GM18873 (cell line): Measurements from ENCODE around the gene TOMM22.

Experiments
- ATAC-seq: cut with Tn5 transposase; IDR thresholded peaks from one replicate; pipeline ENCODE4 v1.9.1; 2021; ENCODE audit warnings: mild to moderate bottlenecking, moderate library complexity, moderate number of reproducible peaks; ENCODE audit not compliant: unreplicated experiment, low FRiP score

The TOMM22 gene

DNA sequence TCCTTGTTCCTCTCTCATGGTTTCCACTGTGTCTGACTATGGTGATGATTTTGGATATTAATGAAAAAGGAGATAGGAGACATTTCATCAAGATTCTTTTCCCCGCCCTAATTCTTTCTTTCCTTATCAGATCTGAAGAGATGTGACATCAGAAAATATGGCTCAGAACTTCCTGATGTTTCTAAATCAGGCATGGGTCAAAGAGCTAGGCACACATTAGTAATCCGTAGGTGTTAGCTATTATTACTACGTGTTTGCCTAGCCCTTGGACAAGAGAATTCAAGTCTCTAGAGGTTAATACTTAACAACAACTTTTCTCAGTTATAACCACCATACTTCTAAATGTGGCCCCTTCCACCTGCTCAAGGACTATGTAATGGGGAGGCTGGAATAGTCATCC lies 13.2 kb downstream of the TOMM22 start:
- ATAC-seq: no peak

DNA sequence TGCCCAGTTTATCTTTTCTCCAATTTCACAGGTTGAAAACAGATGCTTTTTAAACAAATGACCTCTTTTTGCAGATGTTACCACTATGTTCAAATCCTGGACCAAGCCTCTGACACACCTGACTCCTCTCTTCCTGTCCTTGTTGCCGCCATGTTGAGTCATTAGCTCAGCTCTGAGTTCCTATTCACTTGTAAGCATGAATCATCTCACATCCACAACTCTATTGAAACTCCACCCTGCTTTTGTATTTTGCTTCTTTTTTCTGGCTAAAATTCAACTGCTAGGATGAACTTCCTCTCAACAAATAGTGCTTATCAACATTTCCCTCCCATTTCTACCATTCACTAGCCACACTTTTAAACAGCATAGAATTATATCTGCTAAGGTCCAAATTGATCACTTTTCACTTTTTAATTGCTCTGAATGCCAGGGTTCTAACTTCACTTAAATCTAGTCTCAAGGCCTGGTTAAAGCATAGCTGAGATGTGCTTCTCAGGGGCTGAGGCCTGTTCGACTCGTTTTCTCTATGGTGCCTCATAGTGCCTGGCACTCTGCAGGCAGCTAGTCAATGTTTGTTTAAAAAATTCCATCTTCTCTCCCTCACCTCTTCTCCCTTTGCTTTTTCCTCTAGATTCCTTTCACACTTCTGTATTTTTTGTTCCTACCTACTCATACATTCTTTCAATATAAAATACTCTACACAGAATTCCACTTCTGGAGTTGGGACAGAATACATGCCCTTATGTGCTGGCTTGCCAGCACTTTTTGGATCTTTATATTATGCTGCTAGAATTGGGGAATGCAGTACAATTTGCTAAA lies 15.1 kb downstream of the TOMM22 start:
- no peak for ATAC-seq

DNA sequence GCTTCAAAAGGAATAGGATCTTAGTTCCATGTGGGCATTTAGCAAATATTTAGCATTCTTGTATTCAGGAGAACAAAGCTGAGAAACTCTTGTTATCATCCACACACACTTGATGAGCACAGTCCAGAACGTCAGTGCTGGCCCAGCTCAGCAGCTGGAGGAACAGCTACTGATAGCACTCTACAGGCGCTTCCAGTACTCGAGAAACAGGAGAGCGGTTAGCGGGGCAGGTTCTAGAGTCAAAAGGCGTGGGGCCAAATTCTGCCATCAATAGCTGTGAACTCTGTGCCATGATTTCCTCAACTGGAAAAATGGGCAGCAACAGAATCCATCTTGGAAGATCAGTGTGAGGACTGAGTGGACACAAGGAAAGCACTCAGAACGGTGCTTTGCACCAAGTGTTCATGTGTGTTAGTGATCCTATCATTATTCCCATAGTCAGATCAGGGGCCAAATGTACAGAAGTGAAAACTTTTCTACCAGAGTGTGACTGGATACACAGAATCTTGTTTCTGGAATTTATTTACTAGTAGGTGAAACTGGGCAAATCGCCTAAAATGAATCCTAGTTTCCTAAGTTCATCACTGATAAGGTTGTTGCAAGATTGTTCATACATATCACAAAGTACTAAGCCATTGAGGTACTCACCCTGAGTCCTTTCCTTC lies 15.8 kb downstream of the TOMM22 start:
- no peak for ATAC-seq

DNA sequence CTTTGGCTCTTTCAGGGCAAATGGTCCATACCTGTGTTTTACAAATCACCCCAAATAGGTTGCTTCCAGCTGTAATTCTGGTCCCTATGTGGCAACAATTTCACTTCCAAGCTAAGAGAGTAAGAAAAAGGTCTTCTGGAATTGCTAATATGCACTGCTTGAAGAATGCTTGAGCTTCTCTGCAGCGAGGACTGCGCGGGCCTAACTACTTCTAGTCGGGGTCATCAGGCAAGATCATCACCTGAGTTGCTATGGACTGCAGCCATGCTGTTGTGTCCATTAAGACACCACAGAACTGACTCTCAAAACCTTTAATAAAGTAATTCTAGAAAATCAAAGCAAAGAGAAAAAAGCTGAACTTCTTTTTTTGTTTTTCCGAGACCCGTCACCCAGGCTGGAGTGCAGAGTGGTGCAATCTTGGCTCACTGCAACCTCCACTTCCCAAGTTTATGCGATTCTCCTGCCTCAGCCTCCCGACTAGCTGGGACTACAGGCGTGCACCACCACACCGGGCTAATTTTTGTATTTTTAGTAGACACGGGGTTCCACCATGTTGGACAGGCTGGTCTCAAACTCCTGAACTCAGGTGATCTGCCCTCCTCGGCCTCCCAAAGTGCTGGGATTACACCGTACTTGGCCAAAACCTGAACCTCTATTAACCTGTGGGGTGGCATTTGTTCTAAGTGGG lies 16.8 kb downstream of the TOMM22 start:
- no peak for ATAC-seq

DNA sequence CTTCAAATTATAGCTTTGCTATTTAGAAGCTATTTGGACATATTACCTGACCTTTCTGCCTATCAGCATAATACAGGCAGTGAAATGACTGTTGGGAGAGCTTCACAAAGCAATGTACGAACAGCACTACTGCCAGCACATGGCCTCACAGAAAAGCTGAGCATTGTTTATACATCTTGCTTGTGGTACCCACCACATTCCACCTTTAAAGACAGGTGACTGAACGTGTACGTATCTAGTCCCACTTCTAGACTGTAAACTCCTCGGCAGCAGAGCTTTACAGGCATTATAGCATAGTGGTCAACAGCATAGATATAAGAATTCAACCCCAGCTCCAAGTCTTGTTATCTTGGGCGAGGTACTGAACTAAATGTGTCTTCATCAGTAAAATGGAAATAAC lies 17.4 kb downstream of the TOMM22 start:
- ATAC-seq: no peak

DNA sequence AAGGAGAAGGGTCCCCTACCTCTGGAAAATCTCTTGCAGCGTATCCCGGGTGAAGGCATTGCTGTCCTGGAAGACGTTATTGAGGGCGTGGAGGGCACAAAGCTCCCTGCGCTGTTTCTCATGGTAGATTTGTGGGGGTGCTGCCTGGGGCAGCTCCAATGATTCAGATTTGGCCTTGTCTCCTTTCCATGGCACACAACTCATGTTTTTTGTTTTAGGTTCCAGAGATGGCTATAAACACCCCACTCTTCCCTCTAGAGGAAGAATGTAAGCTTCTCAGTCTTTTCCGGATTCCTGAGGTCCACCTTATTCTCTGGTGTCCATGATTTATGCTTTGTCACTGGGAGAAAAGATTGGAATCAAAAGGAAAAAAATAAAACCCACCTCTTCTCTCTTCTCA lies 18.0 kb downstream of the TOMM22 start:
- no peak for ATAC-seq

DNA sequence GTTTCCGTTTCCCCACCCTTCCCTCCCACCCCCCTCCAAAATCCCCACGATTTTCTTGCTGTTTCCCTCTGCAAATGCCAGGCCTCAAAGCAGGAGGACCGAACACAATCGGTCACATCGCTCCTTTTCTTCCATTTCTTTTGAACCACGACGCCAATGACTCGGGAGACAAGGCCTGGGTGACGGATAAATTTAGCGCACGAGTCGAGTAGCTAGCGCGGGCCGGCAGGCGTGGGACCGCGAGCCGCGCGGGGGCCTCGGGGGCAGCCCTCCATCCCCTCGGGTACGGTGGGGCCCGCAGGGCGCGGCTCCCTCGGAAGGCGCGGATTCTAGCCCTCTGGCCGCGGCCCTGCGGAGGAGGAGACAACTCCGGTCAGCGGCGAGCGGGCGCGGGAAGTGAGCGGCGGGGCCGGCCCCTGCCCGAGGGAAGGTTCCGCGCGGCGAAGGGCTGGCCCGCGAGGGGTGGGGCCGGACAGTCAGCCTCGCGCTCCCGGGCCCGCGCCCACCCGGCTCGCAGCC lies 18.6 kb downstream of the TOMM22 start:
- ATAC-seq: no peak

DNA sequence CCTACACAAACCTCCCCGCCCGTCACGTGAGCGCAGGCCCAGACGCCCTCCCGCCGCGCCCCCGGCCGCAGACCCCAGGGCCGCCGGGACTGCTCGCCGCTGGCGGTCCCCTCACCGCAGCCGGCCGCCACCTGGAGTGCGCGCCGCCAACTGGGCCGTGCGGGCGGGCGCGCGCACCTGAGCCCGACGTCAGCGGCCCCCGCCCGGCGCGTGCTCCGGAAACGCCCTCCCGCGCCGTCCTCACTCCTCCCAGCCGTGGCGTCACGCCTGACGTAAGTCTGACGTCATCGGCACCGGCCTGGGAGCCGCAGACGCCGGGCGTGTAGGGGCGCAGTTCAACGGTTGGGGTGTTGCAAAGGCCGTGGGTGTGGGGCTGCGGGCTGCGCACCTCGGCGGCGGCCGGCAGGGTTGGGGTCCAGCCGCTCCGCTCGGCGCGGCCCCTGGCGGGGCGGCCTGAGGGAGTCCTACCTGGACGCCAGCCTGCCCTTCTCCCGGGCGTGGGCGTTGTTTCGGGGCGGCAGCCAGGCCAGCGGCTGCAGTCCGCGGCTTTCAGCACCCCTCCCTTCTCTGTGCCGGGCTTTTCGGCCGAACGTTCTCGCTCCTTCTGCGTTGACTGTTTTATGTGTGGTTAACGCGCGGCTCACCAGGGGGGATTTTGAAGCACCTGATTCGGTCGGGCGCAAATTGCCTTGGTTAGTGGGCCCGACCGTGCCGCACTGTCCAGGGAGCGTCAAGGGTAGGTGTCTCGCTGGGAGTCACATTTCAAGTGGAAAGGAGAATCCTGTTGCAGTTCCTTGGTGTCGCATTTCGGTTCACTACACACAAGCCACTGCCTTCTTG lies 19.3 kb downstream of the TOMM22 start, which contains the start of gene JOSD1:
JOSD1 (minus strand) TSS at position 155 of the 840 bp plus-strand sequence. CDS start 956 bp downstream, outside the sequence.
- no peak for ATAC-seq

DNA sequence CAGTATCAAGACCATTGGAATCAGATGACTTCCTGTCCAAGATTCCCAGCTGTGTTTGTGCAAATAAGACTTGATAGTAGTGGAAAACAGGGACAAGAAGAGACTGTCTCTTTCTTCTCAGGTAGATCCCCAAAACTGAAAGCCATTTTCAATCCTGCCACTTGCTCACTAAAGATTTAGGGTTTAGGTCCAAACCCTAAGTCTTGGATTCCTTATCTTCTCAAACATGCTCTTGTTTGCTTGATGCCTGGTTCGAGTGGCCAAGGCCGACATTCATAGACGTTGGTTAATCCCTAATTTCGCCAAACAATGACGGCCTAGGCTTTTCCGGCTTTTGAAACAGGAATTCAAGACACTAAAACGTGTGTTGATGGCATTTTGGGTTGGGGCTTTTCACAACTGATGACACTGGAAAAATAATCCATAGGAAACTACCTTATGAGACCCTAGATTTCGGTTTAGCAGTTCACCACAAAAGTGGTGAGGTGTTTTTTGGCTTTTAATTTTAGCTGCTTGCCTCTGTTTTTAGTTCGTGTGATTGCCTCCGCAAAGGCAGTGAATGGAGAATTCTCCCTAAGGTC lies 23.0 kb downstream of the TOMM22 start:
- no peak for ATAC-seq

DNA sequence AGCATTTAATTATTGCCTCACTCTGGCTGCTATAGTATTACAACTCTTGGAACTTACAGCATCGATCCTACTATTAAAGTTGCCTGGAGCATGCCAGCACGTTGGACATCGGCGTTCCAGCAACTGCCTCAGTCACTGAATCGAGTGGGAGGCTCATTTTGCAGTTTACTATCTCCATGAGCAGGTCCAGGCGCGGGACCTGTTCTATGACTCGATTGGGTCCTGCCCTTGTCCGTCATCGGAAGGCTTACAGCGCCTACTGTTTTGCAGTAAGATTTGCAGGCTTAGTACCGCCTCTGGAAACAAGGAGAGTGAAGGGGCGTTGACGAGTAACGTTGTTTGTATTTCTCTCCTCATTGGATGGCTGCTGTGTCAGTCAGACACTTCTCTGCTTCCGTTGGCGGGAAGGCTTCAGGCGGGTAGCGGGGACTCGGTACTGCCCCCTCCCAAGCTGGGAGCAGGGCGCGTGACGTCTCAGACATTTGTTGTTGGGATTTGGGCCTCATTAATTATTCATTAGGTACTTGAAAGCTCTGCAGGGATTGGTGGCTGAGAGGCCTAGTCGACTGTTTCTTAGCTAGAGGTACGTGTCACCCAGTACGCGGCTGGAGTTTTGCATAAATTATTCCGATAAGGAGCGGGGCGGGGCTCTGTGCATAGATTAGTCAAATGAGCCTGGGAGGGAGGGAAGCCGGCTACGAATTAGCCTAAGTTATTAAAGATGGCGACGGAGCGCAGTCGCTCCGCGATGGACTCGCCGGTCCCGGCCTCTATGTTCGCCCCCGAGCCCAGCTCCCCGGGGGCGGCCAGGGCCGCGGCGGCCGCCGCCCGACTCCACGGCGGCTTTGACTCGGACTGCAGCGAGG lies 23.7 kb downstream of the TOMM22 start, which contains the start of gene GTPBP1:
GTPBP1 (plus strand) TSS at position 710 of the 866 bp plus-strand sequence; CDS start at position 722, 12 bp downstream.
- ATAC-seq: peak; percentile 76

DNA sequence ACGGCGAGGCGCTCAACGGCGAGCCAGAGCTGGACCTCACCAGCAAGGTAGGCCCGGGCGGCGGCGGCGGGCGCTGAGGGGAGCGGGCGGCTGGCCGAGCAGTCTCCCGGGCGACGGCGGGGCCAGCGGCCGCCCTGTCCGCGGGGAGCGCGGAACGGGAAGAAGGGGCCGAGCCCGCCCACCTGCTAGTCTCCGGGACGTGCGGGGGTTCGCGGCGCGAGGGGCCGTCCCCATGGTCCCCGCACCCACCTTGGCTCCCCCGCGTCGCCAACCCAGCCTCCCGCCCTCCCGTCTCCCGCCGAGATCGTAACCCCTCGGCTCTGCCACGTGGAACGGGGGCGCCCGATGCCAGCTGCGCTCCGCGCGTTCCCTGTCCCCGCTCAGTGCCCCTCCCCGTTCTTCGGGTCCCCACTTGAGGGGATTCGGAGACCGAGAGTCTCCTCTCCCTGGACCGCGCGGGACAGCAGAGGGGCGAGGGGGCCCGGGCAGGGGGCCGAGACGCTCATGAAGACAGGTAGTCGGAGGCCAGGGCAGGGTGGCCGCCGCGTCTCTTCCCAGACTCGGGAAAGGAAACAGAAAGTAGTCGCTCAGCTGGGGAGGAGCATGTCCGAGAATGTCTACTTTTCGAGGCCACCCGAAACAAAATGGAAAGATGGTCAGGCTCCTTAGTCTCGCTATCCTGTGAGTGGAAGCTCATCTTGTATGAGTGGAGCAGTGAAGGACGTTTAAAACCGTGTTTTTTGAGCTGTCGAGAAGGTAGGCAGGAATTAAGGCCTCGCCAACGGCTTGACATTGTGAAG lies 24.5 kb downstream of the TOMM22 start:
- no peak for ATAC-seq

DNA sequence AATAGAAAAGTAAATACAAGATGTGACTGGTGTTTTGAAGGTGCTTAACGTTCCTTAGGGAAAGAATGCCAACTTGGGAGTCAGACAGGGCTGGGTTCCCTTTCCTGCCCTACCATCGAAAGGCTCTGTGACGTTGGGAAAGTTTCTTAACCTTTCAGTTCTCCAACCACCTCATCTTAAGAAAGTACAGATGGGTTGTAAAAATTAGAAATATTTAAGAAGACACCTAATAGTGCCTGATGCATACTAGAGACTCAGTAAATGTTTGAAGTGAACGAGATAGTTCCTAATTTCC lies 25.1 kb downstream of the TOMM22 start:
- ATAC-seq: no peak

DNA sequence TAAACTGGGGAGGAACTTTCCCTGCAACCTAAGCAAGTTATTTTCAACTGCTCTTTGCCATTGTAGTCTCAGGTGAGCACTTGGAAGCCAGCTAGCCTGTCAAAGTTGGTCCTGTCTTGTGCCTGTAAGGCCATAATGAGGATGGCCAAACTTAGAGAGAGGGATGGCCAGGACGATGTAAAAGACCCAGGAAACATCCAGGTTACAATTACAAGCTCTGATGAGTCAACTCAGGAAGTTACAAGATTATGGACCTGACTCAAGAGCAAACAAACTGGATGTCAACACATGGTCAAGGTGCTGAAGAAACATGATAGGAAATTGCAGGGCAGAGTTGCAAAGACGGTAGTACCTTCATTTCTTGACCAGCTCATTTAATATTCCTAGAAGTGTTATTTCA lies 25.6 kb downstream of the TOMM22 start:
- no peak for ATAC-seq

DNA sequence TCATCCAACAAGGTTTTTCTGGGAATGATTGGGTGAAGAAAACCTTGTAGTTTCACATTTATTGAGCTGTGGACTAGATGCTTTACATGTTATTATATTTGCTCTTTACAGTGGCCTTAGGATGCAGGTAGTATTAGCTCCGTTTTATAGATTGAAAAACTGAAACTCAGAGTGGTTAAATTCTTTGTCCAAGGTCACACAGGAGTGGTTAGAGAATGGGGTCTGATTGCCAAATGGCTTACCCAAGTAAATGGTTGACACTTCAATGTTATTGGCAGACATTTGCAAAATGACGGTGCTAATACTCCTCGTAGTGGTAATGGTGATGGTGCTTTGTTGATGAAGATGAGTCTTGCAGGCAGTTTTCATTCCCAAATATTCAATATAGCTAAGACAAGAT lies 26.2 kb downstream of the TOMM22 start:
- ATAC-seq: no peak

DNA sequence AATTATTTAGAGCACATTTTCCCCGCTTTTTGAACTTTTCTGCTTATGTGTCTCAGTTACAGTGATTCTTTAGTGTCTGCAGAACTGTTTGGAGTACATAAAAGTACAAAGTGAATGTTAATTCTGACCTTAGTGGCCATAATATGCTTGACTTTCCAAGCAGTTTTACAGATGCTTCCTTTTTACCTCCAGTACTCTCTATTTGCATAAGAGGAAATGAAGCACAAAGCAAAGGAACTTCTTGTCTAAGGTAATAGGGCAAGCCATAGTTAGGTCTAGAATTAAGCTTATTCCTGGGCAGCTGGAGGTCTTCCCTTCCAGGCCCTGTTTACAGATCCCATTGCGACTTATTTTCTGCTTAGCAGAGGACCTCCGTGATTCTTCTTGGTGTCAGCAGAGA lies 27.5 kb downstream of the TOMM22 start:
- no peak for ATAC-seq

DNA sequence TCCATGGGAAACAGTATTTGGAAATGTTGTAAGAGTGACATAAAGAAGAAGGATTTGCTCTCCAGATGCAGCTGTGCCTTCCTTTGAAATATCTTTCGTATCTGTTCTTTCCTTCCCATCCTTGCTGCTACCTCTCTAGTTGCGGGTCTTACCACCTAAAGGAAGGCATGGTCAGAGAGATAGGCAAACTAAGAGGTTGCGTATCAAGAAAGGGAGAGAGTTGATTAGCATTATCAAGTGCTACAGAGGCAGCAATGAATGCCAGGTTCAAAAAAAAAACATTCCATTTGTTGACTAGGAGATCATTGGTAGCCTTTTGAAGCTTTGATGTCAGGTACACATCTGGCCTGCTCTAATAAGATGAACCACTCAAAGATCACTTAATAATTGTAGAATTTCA lies 28.6 kb downstream of the TOMM22 start:
- no peak for ATAC-seq

DNA sequence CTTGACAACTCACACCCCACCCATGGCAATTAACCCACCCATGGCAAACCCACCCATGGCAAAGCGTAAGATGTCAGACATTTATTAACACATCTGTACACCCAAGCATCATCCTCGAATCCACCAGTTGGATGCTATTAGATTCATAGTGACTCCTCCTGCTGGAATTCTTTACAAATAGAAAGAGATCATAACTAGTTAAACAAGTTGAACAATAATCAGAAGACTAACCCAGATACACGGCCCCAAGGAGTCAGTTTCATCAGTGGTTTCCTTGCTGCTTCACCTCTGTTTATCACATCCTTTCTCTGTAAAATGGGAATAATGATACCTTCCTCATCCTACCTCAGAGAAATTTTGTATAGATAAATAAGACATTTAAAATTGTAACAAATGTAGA lies 29.1 kb downstream of the TOMM22 start:
- ATAC-seq: no peak

DNA sequence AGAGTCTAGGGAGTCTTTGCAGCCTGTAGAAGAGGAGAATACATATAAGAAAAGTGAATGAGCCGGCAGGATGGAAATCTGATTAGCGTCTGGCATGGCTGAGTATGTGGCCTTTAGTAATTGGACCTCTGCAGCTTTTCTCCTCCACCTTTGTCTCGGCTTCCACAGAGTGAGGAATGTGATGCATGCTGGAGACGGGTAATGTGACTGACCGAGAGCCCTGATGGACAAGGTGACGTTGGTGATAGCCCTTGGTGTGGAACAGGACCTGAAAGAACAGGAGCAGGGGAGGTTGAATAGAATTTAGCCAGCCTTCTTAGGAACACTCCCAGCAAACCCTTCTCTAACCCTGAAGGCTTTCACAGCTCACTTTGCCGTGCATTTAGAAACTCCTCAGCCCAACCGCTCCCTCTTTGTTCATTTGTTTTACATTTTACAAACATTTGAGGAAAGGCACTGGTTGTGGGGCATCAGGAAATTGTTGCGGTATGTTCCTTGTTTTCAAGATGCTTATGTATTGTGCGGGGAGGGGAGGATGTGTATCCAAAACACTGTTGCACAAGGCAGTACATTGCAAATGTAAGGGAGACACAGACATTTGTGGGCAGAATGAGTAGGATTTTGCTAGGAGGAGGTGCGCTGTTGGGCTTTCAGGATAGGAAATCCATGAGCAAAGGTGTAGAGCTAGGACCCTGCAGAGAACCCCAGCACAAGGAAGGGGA lies 30.9 kb downstream of the TOMM22 start:
- no peak for ATAC-seq
